OCI-LY1 (cell line): ENCODE data around the gene IL1RAPL2.

Experiments
- CTCF ChIP-seq: fragments of 200-600 bp; sonication (generic), shearing (Covaris generic); IDR thresholded peaks from 2 replicates; pipeline ENCODE4 v1.5.1; 2017; ENCODE audit warnings: mild to moderate bottlenecking, antibody characterized with exemption, low read length, moderate library complexity, mixed read lengths
- EZH2 ChIP-seq: fragments of 200-600 bp; sonication (generic), shearing (Covaris generic); IDR thresholded peaks from 2 replicates; pipeline ENCODE4 v1.8.0; 2017; ENCODE audit warnings: borderline replicate concordance, mixed run types, mild to moderate bottlenecking, antibody characterized with exemption, low read length, moderate library complexity, mixed read lengths

GRCh38 chrX:105173071-105173470 is 607.1 kb downstream of the IL1RAPL2 start:
- TF ChIP-seq CTCF: no peak
- no peak for TF ChIP-seq EZH2
